NCI-H748 treated with DMSO at 0.1 percent for 48 hours (cell line): ENCODE data around the gene C19orf81.

Experiments used
- DNase-seq: peaks from one replicate; lab custom pipeline; 2025; lab: John Stamatoyannopoulos, UW

C19orf81 gene

DNA sequence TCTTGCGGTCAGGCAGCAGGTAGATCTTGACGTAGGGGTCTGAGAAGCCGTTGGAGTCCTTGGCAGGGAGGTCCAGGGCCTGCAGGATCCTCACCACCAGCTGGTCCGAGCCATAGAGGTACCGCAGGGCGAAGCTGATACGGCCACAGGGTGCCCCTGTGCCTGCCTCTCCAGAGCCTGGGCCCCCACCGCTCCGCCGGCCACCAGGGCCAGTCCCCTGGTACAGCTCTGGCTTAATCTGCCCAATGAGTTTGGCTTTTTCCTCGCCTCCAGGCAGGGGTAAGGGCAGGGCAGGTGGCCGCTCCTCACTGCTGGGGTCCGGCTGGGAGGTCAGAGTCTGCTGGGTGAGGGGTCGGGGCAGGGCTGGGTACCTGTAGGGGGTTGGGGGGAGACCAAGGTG, 19.4 kb upstream of the C19orf81 start:
- DNase-seq: no peak

DNA sequence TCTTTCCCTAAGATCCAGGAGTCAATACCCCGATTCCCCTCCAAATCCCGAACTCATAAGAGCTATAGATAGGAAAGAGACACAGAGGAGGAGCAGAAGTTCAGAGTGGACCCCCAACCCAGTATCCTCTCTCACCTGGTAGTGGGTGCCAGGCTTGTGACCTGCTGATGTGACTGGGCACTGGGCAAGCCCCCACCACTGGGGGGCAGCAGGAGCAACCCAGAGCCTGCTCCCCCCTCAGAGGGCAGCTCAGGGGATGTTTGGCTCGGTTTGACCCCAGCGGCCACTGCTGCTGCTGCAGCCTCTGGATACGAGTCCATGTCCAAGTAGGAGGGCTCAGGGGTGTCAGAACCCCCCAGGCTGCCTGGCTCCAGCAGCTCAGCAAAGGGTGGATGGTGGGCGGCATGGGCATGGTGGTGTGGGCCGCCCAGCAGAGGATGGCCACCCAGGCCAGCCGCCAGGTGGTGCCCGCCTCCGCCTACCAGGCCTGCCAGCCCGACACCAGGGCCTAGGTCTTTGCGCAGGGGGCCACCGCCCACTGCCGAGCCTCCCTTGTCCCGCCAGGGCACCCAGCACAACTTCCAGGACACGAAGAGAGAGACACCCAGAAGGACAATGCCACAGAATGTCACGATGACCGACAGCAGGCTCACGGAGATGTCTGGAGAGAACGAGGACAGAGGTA, 17.0 kb upstream of the C19orf81 start:
- no peak for DNase-seq

DNA sequence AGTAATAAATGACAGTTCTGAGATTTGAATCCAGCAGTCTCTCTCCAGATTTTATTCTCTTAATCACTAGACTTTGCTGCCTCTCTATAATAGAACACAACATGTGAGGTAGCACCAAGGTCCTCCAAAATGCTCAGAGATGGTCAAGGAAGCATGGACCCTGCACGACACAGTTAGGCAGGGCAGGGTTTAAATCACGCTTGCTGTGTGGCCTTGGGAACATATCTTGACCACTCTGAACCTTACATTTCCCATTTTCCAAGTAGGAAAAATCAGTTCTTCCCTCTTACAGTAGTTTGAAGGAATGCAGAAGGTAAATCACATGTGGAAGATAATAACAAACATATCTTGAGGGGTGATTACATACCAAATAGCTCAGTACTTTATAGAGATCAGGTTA, 15.9 kb upstream of the C19orf81 start:
- no peak for DNase-seq

DNA sequence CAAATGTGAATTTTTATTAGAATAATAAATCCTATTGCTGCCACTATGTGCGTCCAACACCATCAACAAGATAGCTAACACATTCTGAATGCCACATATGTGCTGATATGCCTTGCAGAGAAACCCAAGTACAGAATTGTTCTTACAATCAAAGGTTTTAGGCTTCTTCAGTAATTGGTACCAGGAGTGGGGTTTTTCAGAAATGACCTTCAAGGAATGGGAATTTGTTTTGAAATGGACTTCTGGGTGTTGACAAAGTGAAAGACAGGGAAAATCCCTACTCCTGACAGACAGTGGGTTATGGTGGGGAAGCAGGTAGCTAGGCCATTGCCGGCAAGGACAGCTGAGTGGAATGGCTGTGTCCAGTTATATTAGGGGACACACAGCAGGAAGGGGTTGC, 15.3 kb upstream of the C19orf81 start:
- DNase-seq: no peak

DNA sequence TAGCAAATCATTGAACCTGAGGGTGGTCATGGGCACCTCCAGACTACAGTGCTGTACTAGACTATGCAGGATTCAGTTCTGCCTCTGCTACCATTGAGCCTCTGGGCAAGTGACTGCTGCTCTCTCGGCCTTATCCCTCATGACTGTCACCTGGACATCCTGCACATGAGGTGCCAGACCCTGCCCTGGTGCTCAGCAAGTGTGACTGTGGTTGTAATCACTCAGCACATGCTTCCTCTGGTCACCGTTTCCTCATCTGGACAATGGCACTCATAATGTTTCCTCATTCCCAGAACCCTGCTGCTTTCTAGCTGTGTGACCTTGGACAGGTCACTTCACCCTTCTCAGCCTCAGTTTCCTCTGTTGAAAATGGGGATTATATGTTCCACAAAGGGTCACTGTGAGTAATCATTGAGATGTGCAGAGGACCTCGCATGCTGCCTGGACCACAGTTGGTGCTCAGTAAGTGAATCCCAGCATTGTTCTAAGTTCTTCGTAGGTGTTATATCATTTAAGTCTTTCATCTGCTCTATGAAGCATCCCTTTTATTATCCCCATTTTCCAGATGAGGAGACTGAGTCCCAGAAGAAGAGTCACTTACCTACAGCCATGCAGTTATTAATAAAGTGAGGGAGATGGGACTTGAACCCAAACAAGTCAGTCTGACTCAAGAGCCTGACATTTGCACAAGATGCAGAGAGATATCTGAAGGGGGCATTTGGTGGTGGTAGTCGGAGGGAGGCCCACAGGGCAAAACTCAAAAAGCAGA, 12.7 kb upstream of the C19orf81 start:
- no peak for DNase-seq

DNA sequence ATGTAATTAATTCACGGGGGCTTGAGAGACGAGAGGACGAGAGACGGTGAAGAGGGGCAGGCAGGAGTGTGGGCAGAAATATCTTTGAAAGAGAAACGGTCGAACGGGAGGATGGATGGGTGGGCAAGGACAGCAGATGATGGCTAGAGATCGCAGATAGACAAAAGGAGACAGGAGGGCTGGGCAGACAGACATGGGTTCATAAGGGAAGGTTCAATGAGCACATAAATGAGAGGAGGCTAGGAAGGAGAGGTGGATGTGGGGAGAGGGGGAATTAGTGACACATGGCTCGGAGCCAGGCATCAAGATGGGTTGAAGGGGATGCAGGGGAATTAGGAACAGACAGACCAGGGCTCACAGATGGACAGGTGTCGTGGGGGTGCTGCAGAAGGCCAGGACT, 10.6 kb upstream of the C19orf81 start:
- DNase-seq: no peak

DNA sequence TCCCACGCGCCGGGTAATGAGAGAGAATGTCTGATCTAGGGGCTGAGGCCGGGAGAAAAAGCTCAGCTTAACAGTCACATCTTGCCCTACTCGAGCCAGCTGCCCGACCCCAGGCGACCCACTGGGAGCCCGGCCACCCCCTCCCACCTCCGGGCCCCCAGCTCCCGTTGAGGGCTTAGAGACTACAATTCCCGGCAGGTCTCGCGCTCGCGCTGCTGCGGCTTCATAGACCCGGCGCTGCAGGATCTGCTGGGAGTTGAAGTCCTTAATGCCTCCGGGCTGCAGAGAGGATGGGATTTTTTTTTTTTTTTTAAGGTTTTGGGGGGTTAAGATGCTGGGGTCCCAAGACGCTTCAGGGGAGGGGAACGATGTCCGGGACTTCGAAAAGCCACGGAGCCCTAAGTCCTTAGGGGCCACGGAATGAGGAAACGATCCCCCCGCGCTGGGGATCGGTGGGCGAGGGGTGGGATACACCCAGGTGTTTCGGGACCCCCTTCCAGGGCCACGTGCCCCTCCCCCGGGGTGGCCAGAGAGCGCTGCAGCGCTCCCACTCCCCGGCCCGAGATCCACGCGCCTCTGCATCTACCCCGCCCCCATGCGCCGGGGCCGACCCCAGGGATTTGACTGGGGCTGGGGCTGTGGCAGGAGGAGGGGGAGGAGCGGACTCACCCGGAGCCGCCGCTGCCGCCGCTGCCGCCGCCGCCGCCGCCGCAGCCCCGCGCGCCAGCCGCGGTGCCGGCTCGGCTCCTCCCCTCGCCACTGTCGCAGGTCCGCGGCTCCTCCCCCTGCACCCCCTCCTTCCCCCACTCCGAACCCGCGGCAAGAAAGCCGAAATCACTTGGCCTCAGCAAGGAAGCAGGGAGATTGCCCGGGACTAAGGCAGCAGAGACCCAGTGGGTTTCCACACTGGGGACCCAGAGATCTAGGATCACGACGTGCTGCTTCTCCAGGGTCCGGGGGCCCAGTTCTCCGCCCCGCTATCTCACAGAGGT, 9.8 kb upstream of the C19orf81 start, which contains the start of gene SYT3:
Gene SYT3 (minus strand): TSS at position 761 of the 992 bp plus-strand sequence. CDS start 2,470 bp downstream, outside the sequence.
- DNase-seq: peak; percentile 49

DNA sequence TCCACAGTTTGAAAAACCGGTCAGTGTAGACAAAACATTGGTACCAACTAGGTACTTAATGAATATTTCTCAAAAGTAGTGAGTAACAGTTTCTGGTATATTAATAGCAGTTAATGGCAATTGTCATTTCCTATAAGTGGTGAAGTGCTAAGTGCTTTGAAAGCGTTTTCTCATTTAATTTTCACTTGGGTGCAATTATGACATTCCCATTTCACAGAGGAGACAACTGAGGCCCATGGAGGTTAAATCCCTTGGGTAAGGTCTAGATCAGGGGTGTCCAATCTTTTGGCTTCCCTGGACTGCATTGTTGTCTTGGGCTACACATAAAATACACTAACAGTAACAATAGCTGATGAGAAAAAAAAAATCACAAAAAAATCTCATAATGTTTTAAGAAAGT, 8.9 kb upstream of the C19orf81 start:
- no peak for DNase-seq

DNA sequence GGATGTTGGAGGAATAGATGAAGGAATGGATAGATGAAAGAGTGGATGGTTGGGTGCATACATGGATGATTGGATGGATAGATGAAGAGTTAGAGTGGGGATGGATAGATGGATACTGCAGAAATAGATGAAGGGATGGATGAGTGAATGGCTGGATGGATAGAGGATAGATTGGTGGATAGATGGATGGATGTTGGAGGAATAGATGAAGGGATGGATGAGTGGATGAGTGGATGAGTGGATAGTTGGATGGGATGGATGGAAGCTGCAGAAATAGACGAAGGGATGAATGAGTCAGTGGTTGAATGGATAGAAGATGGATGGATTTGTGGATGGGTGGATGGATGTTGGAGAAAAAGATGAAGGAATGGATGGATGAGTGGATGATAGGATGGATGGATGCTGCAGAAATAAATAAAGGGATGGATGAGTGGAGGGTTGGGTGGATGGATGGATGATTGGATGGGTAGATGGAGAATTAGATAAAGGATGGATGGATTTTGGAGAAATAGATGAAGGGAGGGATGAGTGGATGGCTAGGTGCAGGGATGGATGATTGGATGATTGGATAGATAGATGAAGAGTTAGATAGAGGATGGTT, 4.8 kb upstream of the C19orf81 start:
- DNase-seq: no peak

DNA sequence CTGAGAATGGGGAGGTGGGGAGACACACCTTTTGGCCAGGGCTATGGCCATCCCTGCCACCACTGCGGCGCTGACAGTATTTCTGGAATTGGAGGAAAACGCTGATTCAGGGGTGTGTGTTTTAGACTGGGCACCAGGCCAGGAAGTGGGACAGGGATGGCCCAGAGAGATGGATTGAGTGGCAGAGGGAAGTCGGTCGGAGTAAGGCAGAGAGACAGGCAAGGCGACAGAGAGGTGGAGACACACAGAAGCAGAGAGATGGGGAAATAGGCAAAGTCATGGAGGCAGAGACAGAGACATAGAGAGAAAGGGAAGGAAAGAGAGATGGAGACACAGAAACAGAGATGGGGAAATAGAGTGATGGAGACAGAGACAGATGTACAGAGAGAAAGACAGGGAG, 4.1 kb upstream of the C19orf81 start:
- DNase-seq: no peak

DNA sequence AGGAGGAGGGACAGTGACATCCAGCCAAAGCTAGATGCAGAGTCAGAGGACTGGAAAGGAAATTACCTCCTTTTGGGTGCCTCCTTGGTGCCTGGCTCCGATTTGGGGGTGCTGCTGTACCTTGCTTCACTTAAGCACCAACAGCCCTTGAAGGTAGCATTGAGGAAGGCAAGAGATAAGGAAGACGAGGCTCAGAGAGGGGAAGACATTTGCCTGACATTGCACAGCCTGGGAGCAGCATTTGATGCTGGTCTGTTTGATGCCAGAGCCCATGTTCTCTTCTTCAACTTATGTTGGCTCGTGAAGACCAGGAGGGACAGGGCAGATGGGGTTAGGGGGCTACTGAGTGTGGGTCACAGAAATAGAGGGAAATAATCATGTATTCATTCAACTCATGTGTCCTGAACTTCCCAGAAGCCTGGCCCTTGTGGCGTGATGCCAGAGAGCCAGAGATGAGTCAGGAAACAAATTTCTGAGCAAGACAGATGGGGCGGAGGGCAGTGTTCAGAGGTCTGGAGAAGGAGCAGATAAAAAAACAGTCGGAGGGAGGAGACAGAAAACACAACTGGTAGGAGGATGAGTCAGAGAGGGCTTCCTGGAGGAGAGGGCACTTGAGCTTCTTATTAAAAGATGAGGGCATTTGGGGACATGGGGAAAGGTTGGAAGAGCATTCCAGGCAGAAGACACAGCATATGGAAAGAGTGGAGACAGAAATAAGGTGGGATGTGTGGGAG, 3.0 kb upstream of the C19orf81 start:
- no peak for DNase-seq

DNA sequence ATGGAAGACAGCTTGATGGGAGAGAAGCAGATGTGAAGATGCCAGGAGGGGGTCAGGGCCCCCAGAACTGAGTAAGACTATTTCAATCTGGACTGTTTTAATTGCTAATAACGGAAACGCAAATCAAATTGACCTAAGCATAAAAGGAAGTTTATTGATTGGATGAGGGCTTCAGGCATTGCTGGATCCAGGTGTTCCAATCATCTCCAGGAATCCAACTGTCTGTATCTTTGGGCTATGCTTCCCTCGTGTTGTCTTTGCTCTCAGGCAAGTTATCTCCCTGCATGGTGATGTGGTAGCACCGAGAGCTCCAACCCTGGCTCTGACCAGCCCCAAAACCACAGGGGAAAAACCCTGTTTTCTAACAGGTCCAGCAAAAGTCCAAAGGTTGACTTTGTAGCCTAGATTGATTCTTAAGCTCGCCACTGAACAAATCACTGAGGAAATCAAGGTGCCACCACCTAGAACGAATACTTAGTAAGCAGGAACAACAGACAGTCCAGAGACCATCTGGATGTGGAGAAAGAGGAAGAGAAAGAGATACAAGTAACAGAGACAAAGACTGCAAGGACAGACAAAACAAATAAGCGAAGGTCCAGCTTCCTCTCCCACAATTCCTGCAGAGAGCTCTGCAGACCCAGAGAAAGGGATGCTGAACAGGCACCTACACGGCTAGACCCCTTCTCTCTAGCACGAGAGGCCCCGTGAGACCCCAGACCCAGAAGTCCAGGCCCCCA, 1.2 kb upstream of the C19orf81 start:
- no peak for DNase-seq

DNA sequence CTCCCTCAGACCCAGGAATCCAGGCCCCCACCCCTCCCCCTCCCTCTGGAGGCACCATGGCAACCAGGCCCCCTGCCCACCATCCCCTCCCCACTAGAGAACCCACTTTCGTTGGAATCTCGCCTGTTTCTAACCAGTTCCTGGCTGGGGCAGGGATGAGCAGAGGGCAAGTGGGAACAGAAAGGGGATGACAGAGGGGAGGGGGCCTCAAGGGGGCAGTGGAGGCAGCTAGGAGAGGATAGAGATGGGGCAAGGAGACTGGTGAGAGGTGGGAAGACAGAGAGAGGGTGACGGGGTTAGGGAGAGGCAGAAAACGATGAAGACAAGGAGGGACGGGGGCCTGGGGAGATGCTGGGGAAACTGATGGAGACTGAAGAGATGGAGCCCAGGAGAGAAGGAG, 586 bp upstream of the C19orf81 start:
- DNase-seq: no peak

DNA sequence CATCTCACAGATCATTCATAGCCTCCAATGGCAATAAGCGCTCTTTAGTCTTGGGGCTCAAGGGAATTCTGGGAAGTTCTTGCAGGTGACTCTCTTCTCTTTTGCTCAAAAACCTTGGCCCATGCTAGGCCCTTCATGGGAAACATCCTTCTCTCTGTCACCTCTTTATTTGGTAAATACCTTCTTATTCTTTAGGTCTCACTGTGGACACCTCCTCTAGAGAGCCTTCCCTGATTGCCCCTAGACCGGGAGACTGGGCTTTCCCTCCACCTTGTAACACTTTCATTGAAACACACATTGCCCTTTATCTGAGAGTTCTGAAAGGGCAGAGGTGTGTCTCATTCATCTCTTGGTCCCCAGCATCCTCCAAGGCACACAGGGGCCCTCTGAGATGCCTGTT, 1.9 kb downstream of the C19orf81 start:
- no peak for DNase-seq

DNA sequence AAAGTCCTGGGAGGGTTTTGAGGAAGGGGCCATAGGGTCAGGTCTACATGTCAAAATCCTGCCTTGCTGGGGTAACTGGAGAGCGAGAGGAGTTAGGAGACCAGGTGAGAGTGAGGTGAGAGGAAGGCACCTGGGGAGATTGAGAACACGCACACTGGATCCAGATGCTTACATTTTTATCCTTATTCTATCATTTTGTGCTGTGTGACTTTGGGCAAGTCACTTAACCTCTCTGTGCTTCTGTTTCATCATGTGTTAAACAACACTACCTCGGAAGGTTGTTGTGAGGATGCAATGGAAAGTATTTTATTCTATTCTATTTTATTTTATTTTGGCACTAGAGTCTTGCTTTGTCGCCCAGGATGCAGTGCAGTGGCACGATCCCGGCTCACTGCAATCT, 3.5 kb downstream of the C19orf81 start:
- no peak for DNase-seq

DNA sequence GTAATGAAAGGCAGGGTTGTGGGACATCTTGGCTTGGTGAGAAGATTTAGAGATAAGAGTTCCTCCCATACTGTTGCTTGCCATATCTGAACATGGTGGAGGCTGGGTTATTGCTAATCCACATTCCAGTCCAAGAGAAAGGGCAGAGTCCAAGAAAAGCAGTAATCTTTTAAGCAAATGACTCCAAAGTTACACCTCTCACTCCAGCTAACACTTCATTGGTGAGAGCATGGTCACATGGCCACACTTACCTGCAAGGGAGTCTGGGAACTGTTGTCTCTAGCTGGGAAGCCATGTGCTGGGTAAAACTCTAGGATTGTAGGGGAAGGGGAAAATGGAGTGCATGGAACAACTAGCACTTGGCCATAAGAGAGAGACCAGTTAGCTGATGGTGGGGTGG, 5.6 kb downstream of the C19orf81 start:
- DNase-seq: no peak

DNA sequence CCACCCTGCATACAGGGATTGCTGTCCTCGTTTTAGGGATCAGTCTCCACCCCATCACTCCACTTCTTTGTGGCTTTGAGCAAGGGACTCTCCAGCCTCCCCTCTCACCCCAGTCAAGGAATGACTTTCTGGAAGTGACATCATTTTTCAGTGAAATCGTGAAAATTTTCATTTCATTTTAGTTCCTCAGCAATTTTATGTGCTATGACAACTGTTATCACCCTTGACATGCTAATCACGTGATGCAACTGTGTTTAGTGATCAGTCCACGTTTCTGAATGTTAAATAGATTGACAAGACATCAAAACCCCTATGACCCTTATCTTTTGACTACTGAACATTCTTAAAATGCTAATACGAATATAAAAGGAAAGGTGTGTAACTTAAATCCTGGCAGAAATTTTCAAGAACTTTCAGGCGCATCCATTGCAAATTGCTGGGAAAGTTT, 8.0 kb downstream of the C19orf81 start:
- DNase-seq: no peak

DNA sequence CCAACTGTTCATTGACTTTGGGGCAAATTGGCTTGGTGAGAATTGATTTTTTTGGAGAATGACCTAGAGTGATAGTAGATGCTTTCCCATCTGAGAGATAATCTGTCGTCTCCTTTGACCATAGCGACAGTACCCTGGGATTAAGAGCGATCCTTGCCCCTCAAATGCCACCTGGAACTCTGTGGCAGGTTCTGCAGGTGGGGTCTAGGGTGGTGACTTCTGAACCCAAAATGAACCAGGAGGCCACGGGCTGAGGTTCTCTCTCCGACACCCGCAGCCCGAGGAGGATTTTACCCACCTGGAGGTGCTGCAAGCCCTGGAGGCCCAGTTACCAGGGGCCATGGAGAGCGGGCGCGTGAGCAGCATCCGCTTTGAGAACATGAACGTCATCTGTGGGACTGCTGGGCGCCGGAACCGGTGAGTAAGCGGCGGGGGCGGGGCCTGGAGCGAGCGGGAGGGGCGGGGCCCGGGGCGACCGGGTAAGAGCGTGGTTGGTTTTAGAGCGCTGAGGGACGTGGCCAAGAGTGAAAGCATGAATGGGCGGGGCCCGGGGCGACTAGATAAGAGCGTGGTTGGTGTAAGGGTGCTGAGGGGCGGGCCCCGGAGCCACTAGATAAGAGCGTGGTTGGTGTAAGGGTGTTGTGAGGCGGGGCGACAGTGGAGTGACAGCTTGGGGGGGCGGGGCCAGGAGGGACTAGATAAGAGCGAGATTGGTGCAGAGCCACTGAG, 8.6 kb downstream of the C19orf81 start:
- peak; percentile 100 for DNase-seq

DNA sequence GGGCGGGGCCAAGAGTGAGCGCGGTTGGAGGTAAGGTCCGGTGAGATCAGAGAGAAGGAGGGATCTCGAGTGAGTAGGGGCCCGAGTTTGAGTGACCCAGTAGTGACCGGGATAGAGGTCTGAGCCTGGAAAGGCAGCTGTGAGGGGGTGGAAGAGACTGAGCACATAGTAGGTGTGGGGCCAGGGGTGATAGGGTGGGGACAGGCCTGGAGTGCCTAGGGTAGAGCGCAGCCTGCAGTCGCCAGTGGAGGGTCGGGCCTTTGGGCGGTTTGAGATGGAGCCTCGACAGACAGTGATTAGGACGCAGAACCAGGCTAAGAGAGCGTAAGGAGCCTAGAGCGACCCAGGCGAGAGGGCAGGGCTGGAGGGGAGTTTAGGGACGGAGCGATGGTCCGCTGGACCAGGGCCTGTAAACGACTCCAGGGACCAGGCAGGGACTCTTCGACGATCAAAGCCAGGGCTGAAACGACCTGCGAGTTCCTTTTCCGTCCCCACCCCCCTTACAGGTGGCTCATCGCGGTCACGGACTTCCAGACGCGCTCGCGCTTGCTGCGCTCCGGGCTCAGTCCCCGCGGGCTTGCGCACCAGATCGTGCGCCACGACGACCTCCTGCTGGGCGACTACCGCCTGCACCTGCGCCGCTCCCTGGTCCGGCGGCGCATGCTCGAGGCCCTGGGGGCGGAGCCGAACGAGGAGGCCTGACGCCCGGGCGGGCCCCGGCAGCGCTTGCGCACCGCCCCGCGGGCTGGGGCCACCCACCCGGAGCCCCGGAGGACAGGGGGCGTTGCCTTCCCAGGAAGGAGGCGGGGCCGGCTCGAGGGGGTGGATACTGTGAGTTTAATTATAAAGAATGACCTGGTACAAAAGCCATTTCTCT, 9.4 kb downstream of the C19orf81 start:
- DNase-seq: peak; percentile 95
